Activated naive CD8-positive, alpha-beta T cell treated with anti-CD3 and anti-CD28 coated beads for 36 hours (primary cell): ENCODE measurements around the gene CORO2A. TPM values are rescaled to one million over a fixed set of nuclear protein-coding genes. Genes with fewer than 3 reads are reported as not detected.

ENCODE experiments used
- DNase-seq: peaks from one replicate; pipeline ENCODE4 v3.0.0; 2021
- H3K27ac Mint-ChIP-seq: one replicate; pipeline ENCODE4 v1.8.0; 2022; ENCODE audit warnings: mild to moderate bottlenecking, moderate library complexity, mixed read lengths
- H3K27me3 Mint-ChIP-seq: one replicate; pipeline ENCODE4 v1.8.0; 2022; ENCODE audit warnings: mild to moderate bottlenecking, mixed read lengths
- H3K36me3 Mint-ChIP-seq: one replicate; pipeline ENCODE4 v1.8.0; 2021; ENCODE audit warnings: mild to moderate bottlenecking, mixed read lengths
- H3K4me1 Mint-ChIP-seq: one replicate; pipeline ENCODE4 v1.8.0; 2021; ENCODE audit warnings: mixed read lengths
- H3K4me3 Mint-ChIP-seq: one replicate; pipeline ENCODE4 v1.8.0; 2022; ENCODE audit warnings: mild to moderate bottlenecking, moderate library complexity, mixed read lengths
- H3K9me3 Mint-ChIP-seq: one replicate; pipeline ENCODE4 v1.8.0; 2022; ENCODE audit warnings: mixed read lengths
- total RNA-seq, 2 experiments: library from RNA; stranded (reverse); gene quantifications; one replicate each; pipeline ENCODE4 v1.2.3, GENCODE V29; 2021

CORO2A gene
- total RNA-seq, 2 experiments from 2014 or later = 8.2 TPM

- DNase-seq = no peak
- Mint-ChIP-seq H3K27me3 (no peaks in the 10 kb centered on the region), H3K36me3 (peaks cover 1% of the 10 kb centered on the region), H3K4me3 (no peak overlapping the region), H3K9me3 (no peaks in the 10 kb centered on the region), H3K27ac (no peak overlapping the region), H3K4me1 (no peaks in the 10 kb centered on the region)
Measured at GRCh38 chr9:98226957-98227356, 34.5 kb upstream of the CORO2A start.

GRCh38 chr9:98226516-98226915 is 34.1 kb upstream of the CORO2A start:
- Mint-ChIP-seq H3K4me1 (no peaks in the 10 kb centered on the region), H3K4me3 (no peak overlapping the region), H3K27ac (no peak overlapping the region), H3K9me3 (no peaks in the 10 kb centered on the region), H3K36me3 (peaks cover 1% of the 10 kb centered on the region), H3K27me3 (no peaks in the 10 kb centered on the region)
- DNase-seq = no peak

- H3K27ac Mint-ChIP-seq = no peak overlapping the region
- H3K36me3 Mint-ChIP-seq = no peaks in the 10 kb centered on the region
- no peaks in the 10 kb centered on the region for H3K4me1 Mint-ChIP-seq
- DNase-seq = no peak
- no peaks in the 10 kb centered on the region for H3K27me3 Mint-ChIP-seq
- H3K4me3 Mint-ChIP-seq = no peak overlapping the region
- no peaks in the 10 kb centered on the region for H3K9me3 Mint-ChIP-seq
Measured at GRCh38 chr9:98225015-98225442, 32.6 kb upstream of the CORO2A start.

- Mint-ChIP-seq H3K27me3 (no peaks in the 10 kb centered on the region), H3K4me3 (no peak overlapping the region), H3K4me1 (no peaks in the 10 kb centered on the region), H3K27ac (no peak overlapping the region), H3K36me3 (no peaks in the 10 kb centered on the region), H3K9me3 (no peaks in the 10 kb centered on the region)
- DNase-seq = no peak
Measured at GRCh38 chr9:98222885-98223691, 30.7 kb upstream of the CORO2A start.

- Mint-ChIP-seq H3K4me3 (no peak overlapping the region), H3K4me1 (no peaks in the 10 kb centered on the region), H3K27me3 (no peaks in the 10 kb centered on the region), H3K9me3 (no peaks in the 10 kb centered on the region), H3K36me3 (no peaks in the 10 kb centered on the region), H3K27ac (no peak overlapping the region)
- DNase-seq = no peak
Measured at GRCh38 chr9:98220911-98221310, 28.5 kb upstream of the CORO2A start.

- Mint-ChIP-seq H3K36me3 (no peaks in the 10 kb centered on the region), H3K4me3 (no peak overlapping the region), H3K9me3 (no peaks in the 10 kb centered on the region), H3K27me3 (no peaks in the 10 kb centered on the region), H3K27ac (no peak overlapping the region), H3K4me1 (no peaks in the 10 kb centered on the region)
- DNase-seq = no peak
Measured at GRCh38 chr9:98219794-98220370, 27.4 kb upstream of the CORO2A start.

- DNase-seq = no peak
- no peak overlapping the region for H3K27ac Mint-ChIP-seq
- no peaks in the 10 kb centered on the region for H3K27me3 Mint-ChIP-seq
- no peaks in the 10 kb centered on the region for H3K4me1 Mint-ChIP-seq
- no peaks in the 10 kb centered on the region for H3K9me3 Mint-ChIP-seq
- no peaks in the 10 kb centered on the region for H3K36me3 Mint-ChIP-seq
- no peak overlapping the region for H3K4me3 Mint-ChIP-seq
Measured at GRCh38 chr9:98219364-98219716, 26.9 kb upstream of the CORO2A start.

- Mint-ChIP-seq H3K4me1 (no peaks in the 10 kb centered on the region), H3K36me3 (no peaks in the 10 kb centered on the region), H3K27ac (no peak overlapping the region), H3K4me3 (no peak overlapping the region), H3K27me3 (no peaks in the 10 kb centered on the region), H3K9me3 (no peaks in the 10 kb centered on the region)
- DNase-seq = no peak
Measured at GRCh38 chr9:98218562-98219363, 26.3 kb upstream of the CORO2A start.

- no peaks in the 10 kb centered on the region for H3K27me3 Mint-ChIP-seq
- no peak overlapping the region for H3K27ac Mint-ChIP-seq
- DNase-seq = no peak
- no peaks in the 10 kb centered on the region for H3K36me3 Mint-ChIP-seq
- H3K4me3 Mint-ChIP-seq = no peak overlapping the region
- H3K9me3 Mint-ChIP-seq = no peaks in the 10 kb centered on the region
- H3K4me1 Mint-ChIP-seq = no peaks in the 10 kb centered on the region
Measured at GRCh38 chr9:98217255-98217654, 24.8 kb upstream of the CORO2A start.

- no peaks in the 10 kb centered on the region for H3K4me1 Mint-ChIP-seq
- H3K27ac Mint-ChIP-seq = no peak overlapping the region
- no peaks in the 10 kb centered on the region for H3K9me3 Mint-ChIP-seq
- H3K27me3 Mint-ChIP-seq = no peaks in the 10 kb centered on the region
- H3K4me3 Mint-ChIP-seq = no peak overlapping the region
- DNase-seq = no peak
- H3K36me3 Mint-ChIP-seq = no peaks in the 10 kb centered on the region
Measured at GRCh38 chr9:98216391-98216790, 24.0 kb upstream of the CORO2A start.

GRCh38 chr9:98215821-98216220 is 23.4 kb upstream of the CORO2A start:
- no peaks in the 10 kb centered on the region for H3K27me3 Mint-ChIP-seq
- no peaks in the 10 kb centered on the region for H3K4me1 Mint-ChIP-seq
- H3K36me3 Mint-ChIP-seq = no peaks in the 10 kb centered on the region
- no peaks in the 10 kb centered on the region for H3K9me3 Mint-ChIP-seq
- H3K4me3 Mint-ChIP-seq = no peak overlapping the region
- no peak for DNase-seq
- H3K27ac Mint-ChIP-seq = no peak overlapping the region

GRCh38 chr9:98215271-98215670 is 22.8 kb upstream of the CORO2A start:
- no peak overlapping the region for H3K27ac Mint-ChIP-seq
- no peaks in the 10 kb centered on the region for H3K27me3 Mint-ChIP-seq
- H3K4me3 Mint-ChIP-seq = no peak overlapping the region
- no peak for DNase-seq
- no peaks in the 10 kb centered on the region for H3K9me3 Mint-ChIP-seq
- H3K4me1 Mint-ChIP-seq = no peaks in the 10 kb centered on the region
- H3K36me3 Mint-ChIP-seq = no peaks in the 10 kb centered on the region

- Mint-ChIP-seq H3K4me3 (no peak overlapping the region), H3K27me3 (no peaks in the 10 kb centered on the region), H3K27ac (no peak overlapping the region), H3K4me1 (no peaks in the 10 kb centered on the region), H3K36me3 (no peaks in the 10 kb centered on the region), H3K9me3 (no peaks in the 10 kb centered on the region)
- no peak for DNase-seq
Measured at GRCh38 chr9:98214811-98215210, 22.4 kb upstream of the CORO2A start.

GRCh38 chr9:98211260-98211659 is 18.8 kb upstream of the CORO2A start:
- Mint-ChIP-seq H3K27me3 (no peaks in the 10 kb centered on the region), H3K4me3 (no peak overlapping the region), H3K36me3 (no peaks in the 10 kb centered on the region), H3K4me1 (no peaks in the 10 kb centered on the region), H3K27ac (no peak overlapping the region), H3K9me3 (no peaks in the 10 kb centered on the region)
- no peak for DNase-seq

- Mint-ChIP-seq H3K4me1 (peaks cover 2% of the 10 kb centered on the region), H3K36me3 (no peaks in the 10 kb centered on the region), H3K27ac (no peak overlapping the region), H3K27me3 (no peaks in the 10 kb centered on the region), H3K9me3 (no peaks in the 10 kb centered on the region), H3K4me3 (no peak overlapping the region)
- DNase-seq = no peak
Measured at GRCh38 chr9:98210435-98210834, 18.0 kb upstream of the CORO2A start.
